Psoas muscle (tissue), 8 donors: ENCODE measurements around the gene MPL. TPM values are rescaled to one million over a fixed set of nuclear protein-coding genes. Genes with fewer than 3 reads are reported as not detected.

ENCODE experiments used
- ATAC-seq, 4 donors: fragments of 200-7000 bp; cut with Tn5 transposase; one replicate each; pipeline ENCODE4 v1.9.1; 2020; ENCODE audit warnings: moderate library complexity in 3 of 4, mild to moderate bottlenecking in 2 of 4
- DNase-seq, 2 donors: peaks; one replicate each; pipeline ENCODE4 v3.0.0-alpha.2; 2020
- H3K27ac ChIP-seq: fragments of 200-600 bp; one replicate; pipeline ENCODE4 v1.8.0; 2022
- H3K27me3 ChIP-seq, 3 donors: fragments of 200-600 bp in 1 of 3; one replicate each; pipeline versions ENCODE4 v1.6.1 to v1.8.0; 2013 to 2022; ENCODE audit warnings: low read length in 2 of 3, mild to moderate bottlenecking in 2 of 3, moderate library complexity in 1 of 3; ENCODE audit not compliant: insufficient read depth in 3 of 3
- H3K36me3 ChIP-seq, 2 donors: fragments of 200-600 bp in 1 of 2; one replicate each; pipeline versions ENCODE4 v1.6.1 to v1.8.0; 2013 to 2022; ENCODE audit warnings: low read depth in 1 of 2, mild to moderate bottlenecking in 1 of 2, moderate library complexity in 1 of 2; ENCODE audit not compliant: insufficient read depth in 1 of 2
- H3K4me1 ChIP-seq: fragments of 200-600 bp; one replicate; pipeline ENCODE4 v1.8.0; 2022
- H3K4me3 ChIP-seq: fragments of 200-600 bp; one replicate; pipeline ENCODE4 v1.8.0; 2022; ENCODE audit warnings: mild to moderate bottlenecking
- H3K9me3 ChIP-seq: fragments of 200-600 bp; one replicate; pipeline ENCODE4 v1.8.0; 2022
- CTCF ChIP-seq: fragments of 200-600 bp; IDR thresholded peaks from one replicate; pipeline ENCODE4 v1.8.0; 2022; ENCODE audit warnings: antibody characterized with exemption
- WGBS, 3 donors: extraction: QIAGEN DNeasy Blood & Tissue Kit; methylation state at CpG; one replicate each; pipeline versions ENCODE4 v1.1.6 to v1.1.7; 2013; 5-methylcytosine and 5-hydroxymethylcytosine counted together
- intact Hi-C, 2 donors: fragments of 100-400 bp; cut with DNase I; formaldehyde crosslinking; loops; one replicate each; pipeline versions ENCODE4 v1.11.0 to v1.14.2; 2022
- polyA plus RNA-seq, 3 donors: library from polyadenylated mRNA; stranded (reverse); fragments of 200-250 nt; gene quantifications; one replicate each; pipeline ENCODE4 v1.2.3, GENCODE V29; 2013
- total RNA-seq, 4 donors: library from RNA; stranded (reverse); fragmentation: NEBNext Ultra II Directional in 2 of 4; extraction: Animal tissue kit (Norgen Biotek cat#: 25700) in 2 of 4; gene quantifications; one replicate each; pipeline versions ENCODE4 v1.2.1 to v1.2.4, GENCODE V29; 2021 to 2023
- donor health status: healthy with polysubstance abuse.
- donor health status: DM: no; HTN: no; CAD: no; lungs with moderate emphysema.
- donor health status: Bipolar disorder and iron deficiency.
- donor health status: healthy.
- donor health status: DM: yes; HTN: yes; CAD: no.
- donor health status: DM: no; HTN: no; CAD: no.
- donor health status: DM: no; HTN: no; CAD: no.
- donor health status: DM: yes; HTN: yes; CAD: no.

Gene MPL
- total and polyA plus RNA-seq, 7 donors, result 0.01 to 0.11 TPM; not detected in 5

DNA sequence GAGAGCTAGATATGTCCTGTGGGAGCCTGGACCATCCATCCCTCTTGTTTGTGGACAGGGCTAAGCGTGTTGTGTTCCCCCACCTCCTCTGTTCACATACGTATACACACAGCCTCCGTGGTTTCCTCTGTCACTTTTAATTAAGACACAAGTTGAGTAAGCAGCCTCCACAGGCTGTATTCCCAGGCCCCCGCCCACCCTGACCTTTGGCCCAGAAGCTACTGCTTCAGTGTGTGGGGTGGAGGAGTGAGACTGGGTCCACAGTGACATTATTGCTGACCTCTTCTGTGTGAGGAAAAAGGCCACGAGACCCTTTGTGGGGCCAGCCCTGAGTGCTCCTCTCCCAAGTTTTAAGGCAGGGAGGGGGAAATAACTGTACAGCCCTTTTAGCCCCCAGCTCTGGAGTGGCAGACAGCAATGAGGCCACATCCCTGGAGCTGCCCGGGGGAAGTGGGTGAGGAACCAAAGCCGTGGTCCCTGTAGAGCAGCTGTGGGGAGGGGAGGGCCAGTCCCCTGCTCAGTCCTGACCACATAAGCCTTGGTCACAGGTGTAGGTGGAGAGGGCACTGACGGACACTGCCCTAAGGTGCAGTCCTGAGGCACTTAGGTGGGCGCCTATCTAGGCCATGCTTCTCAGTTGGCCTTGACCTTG lies 25.8 kb downstream of the MPL start:
- no peak for DNase-seq
- Histone ChIP-seq H3K4me3 (no peak overlapping the region), H3K27ac (no peak overlapping the region), H3K9me3 (no peaks in the 10 kb centered on the region), H3K36me3 (peaks cover 4 to 53% of the 10 kb centered on the region in 2 donors), H3K4me1 (peaks cover 13% of the 10 kb centered on the region), H3K27me3 (no peaks in the 10 kb centered on the region)
- no peak for TF ChIP-seq CTCF
- WGBS, 3 donors, result 73 to 83% (median 73%) methylated on average over 9 of the region's 9 CpGs
- intact Hi-C loops, result no loop called here
- ATAC-seq, result no peak

DNA sequence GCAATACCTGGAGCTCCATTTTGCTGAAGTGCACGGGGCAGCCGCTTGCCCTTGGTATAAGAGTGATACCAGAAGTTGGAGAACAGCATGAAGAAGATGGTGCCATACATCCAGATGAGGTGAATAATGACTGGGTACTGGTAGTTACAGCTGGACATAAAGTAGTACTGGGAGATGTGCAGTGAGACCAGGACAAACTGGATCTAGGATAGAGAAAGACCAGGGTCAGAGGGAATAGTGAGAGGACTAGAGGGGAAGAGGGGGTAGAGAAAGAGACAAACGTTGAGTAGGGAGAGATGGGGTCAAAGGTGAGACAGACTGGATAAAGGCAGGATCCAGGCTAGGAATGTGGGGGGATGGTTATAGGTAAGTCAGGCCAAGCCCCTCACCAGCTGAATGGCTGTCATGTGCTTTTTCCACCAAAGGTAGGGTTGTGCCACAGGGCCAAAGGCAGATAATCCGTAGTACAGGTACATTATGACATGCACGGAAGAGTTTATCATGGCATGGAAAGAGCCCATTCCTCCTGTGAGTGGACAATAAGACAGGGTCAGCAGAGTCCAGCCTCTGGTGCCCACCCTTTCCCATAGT lies 26.4 kb downstream of the MPL start:
- Histone ChIP-seq H3K9me3 (no peaks in the 10 kb centered on the region), H3K27me3 (no peaks in the 10 kb centered on the region), H3K27ac (no peak overlapping the region), H3K4me3 (no peak overlapping the region), H3K36me3 (peaks cover 4 to 53% of the 10 kb centered on the region in 2 donors), H3K4me1 (peaks cover 18% of the 10 kb centered on the region)
- intact Hi-C loops, result no loop called here
- no peak for TF ChIP-seq CTCF
- WGBS, 3 donors, result 79 to 81% (median 80%) methylated on average over 5 of the region's 5 CpGs
- no peak for DNase-seq
- ATAC-seq, result no peak

- Histone ChIP-seq H3K9me3 (no peaks in the 10 kb centered on the region), H3K4me3 (no peak overlapping the region), H3K27me3 (no peaks in the 10 kb centered on the region), H3K27ac (no peak overlapping the region), H3K36me3 (peaks cover 5 to 50% of the 10 kb centered on the region in 2 donors), H3K4me1 (peaks cover 14% of the 10 kb centered on the region)
- ATAC-seq (no peak), DNase-seq (no peak)
- intact Hi-C loops, result loop anchor here in 1 of 2 donors (5.0 kb wide), 1 partner anchor 138 kb away; no protein-coding TSS in a partner anchor
- 79 to 88% (median 83%) methylated on average over 2 of the region's 2 CpGs for WGBS, 3 donors
- TF ChIP-seq CTCF, result no peak
Observed at GRCh38 chr1:43365678-43366077, 28.1 kb downstream of the MPL start.

DNA sequence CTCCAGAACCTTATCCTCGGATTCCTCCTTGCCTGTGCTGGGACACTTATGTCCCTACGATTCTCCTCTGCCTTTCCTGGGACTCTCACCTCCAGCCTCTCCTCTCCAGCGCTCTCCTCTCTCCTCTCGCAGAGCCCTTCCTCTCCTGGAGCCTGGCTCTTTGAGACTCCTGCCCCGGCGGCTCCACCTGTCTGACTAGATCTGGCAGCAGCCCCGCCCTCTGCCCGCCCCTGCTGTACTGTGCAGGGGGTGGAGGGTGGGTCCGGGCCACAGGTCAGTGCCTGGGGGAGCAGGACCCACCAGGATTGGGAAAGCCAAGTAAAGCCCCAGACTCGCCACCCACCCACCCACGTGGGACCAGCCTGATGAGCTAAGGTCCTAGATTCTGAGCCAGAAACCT lies 28.6 kb downstream of the MPL start:
- ATAC-seq, result no peak
- Histone ChIP-seq H3K27ac (no peak overlapping the region), H3K4me3 (no peak overlapping the region), H3K9me3 (no peaks in the 10 kb centered on the region), H3K27me3 (no peaks in the 10 kb centered on the region), H3K36me3 (peaks cover 6 to 45% of the 10 kb centered on the region in 2 donors), H3K4me1 (peaks cover 14% of the 10 kb centered on the region)
- TF ChIP-seq CTCF, result no peak
- DNase-seq, result no peak
- WGBS, 3 donors, result 61 to 64% (median 63%) methylated on average over 11 of the region's 11 CpGs
- intact Hi-C loops, result loop anchor here in 1 of 2 donors (5.0 kb wide), 1 partner anchor 139 kb away; no protein-coding TSS in a partner anchor
